Skeletal muscle tissue (tissue), 4 donors: ENCODE data around the gene EOLA1. TPM values are rescaled to one million over a fixed set of nuclear protein-coding genes. Genes with fewer than 3 reads are reported as not detected.
"Not testable (repeated sequence)": the region's sequence is repeated elsewhere in the genome, so short reads cannot be mapped to it uniquely, and the experiment has no call there.

Source experiments
- H3K27ac ChIP-seq: one replicate; pipeline ENCODE4 v1.7.0; 2013; ENCODE audit warnings: mild to moderate bottlenecking, low read depth, low read length, inconsistent platforms
- H3K27me3 ChIP-seq, 3 donors: one replicate each; pipeline ENCODE4 v1.7.0; 2013; ENCODE audit warnings: low read length in 3 of 3; ENCODE audit not compliant: control insufficient read depth in 3 of 3, insufficient read depth in 3 of 3
- H3K36me3 ChIP-seq, 3 donors: one replicate each; pipeline ENCODE4 v1.7.0; 2013; ENCODE audit warnings: low read length in 3 of 3; ENCODE audit not compliant: control insufficient read depth in 3 of 3, insufficient read depth in 3 of 3
- H3K4me1 ChIP-seq, 3 donors: one replicate each; pipeline ENCODE4 v1.7.0; 2013; ENCODE audit warnings: low read length in 3 of 3, mild to moderate bottlenecking in 3 of 3; ENCODE audit not compliant: control insufficient read depth in 3 of 3, insufficient read depth in 3 of 3
- H3K4me3 ChIP-seq, 3 donors: one replicate each; pipeline ENCODE4 v1.7.0; 2013; ENCODE audit warnings: low read length in 3 of 3
- H3K9ac ChIP-seq, 3 donors: one replicate each; pipeline ENCODE4 v1.7.0; 2013; ENCODE audit warnings: low read length in 3 of 3, mild to moderate bottlenecking in 3 of 3, moderate library complexity in 2 of 3, low read depth in 1 of 3
- H3K9me3 ChIP-seq, 3 donors: one replicate each; pipeline ENCODE4 v1.7.0; 2013; ENCODE audit warnings: low read length in 3 of 3; ENCODE audit not compliant: control insufficient read depth in 3 of 3
- total RNA-seq: library from RNA; depleted of rRNA; stranded (reverse); fragments of >200 nt; gene quantifications from one replicate; pipeline ENCODE4 v1.2.3, GENCODE V29; 2014
- donor health status: Osteomylitis.

Gene EOLA1
- total RNA-seq, 1 donor from 2014 or later: 8.4 TPM

- not testable (repeated sequence) for H3K4me3 ChIP-seq, H3K27ac ChIP-seq, H3K36me3 ChIP-seq, H3K9me3 ChIP-seq, H3K9ac ChIP-seq, H3K27me3 ChIP-seq
- H3K4me1 ChIP-seq: peaks cover 3 to 16% (median 4%) of the 10 kb centered on the region in 3 donors
These were observed 15.4 kb upstream of the EOLA1 start for GRCh38 chrX:149525389-149525788.

GRCh38 chrX:149525903-149526302, 14.9 kb upstream of the EOLA1 start:
- H3K27me3 ChIP-seq, H3K9ac ChIP-seq, H3K9me3 ChIP-seq, H3K4me3 ChIP-seq, H3K36me3 ChIP-seq: not testable (repeated sequence)
- H3K4me1 ChIP-seq: peaks cover 3 to 16% (median 4%) of the 10 kb centered on the region in 3 donors
- peak overlapping the region; percentile 71 for H3K27ac ChIP-seq

GRCh38 chrX:149526318-149527033, 14.3 kb upstream of the EOLA1 start:
- H3K27ac ChIP-seq: peak overlapping the region; percentile 71
- H3K4me1 ChIP-seq: peaks cover 3 to 16% (median 4%) of the 10 kb centered on the region in 3 donors
- not testable (repeated sequence) for H3K27me3 ChIP-seq, H3K9me3 ChIP-seq, H3K36me3 ChIP-seq, H3K4me3 ChIP-seq
- peak overlapping the region in 1 of 3 donors; percentile 16 for H3K9ac ChIP-seq

- H3K36me3 ChIP-seq: peaks cover 0 to 8% (median 2%) of the 10 kb centered on the region in 3 donors
- no peaks in the 10 kb centered on the region for H3K9me3 ChIP-seq
- no peak overlapping the region for H3K9ac ChIP-seq
- H3K27me3 ChIP-seq: no peaks in the 10 kb centered on the region
- no peak overlapping the region for H3K4me3 ChIP-seq
- peaks cover 2 to 9% (median 3%) of the 10 kb centered on the region in 3 donors for H3K4me1 ChIP-seq
- H3K27ac ChIP-seq: no peak overlapping the region
These were observed 13.1 kb upstream of the EOLA1 start for GRCh38 chrX:149527705-149528104.

- no peaks in the 10 kb centered on the region for H3K9me3 ChIP-seq
- no peak overlapping the region for H3K9ac ChIP-seq
- H3K4me1 ChIP-seq: peaks cover 2 to 6% (median 3%) of the 10 kb centered on the region in 3 donors
- H3K27ac ChIP-seq: no peak overlapping the region
- H3K36me3 ChIP-seq: peaks cover 0 to 8% (median 2%) of the 10 kb centered on the region in 3 donors
- H3K4me3 ChIP-seq: no peak overlapping the region
- no peaks in the 10 kb centered on the region for H3K27me3 ChIP-seq
These were observed 12.4 kb upstream of the EOLA1 start for GRCh38 chrX:149528381-149528780.

GRCh38 chrX:149531599-149531998, 9.2 kb upstream of the EOLA1 start:
- H3K4me3 ChIP-seq: no peak overlapping the region
- no peaks in the 10 kb centered on the region for H3K4me1 ChIP-seq
- H3K36me3 ChIP-seq: peaks cover 3 to 14% (median 4%) of the 10 kb centered on the region in 3 donors
- no peaks in the 10 kb centered on the region for H3K27me3 ChIP-seq
- H3K9me3 ChIP-seq: no peaks in the 10 kb centered on the region
- H3K9ac ChIP-seq: no peak overlapping the region
- no peak overlapping the region for H3K27ac ChIP-seq

GRCh38 chrX:149532868-149533267, 7.9 kb upstream of the EOLA1 start:
- not testable (repeated sequence) for H3K4me3 ChIP-seq, H3K9me3 ChIP-seq, H3K4me1 ChIP-seq, H3K9ac ChIP-seq, H3K27me3 ChIP-seq, H3K27ac ChIP-seq
- peaks cover 3 to 14% (median 4%) of the 10 kb centered on the region in 3 donors for H3K36me3 ChIP-seq

- H3K27me3 ChIP-seq, H3K27ac ChIP-seq, H3K4me3 ChIP-seq, H3K4me1 ChIP-seq, H3K9me3 ChIP-seq, H3K9ac ChIP-seq: not testable (repeated sequence)
- H3K36me3 ChIP-seq: peaks cover 3 to 14% (median 4%) of the 10 kb centered on the region in 3 donors
These were observed 6.8 kb upstream of the EOLA1 start for GRCh38 chrX:149533999-149534398.

GRCh38 chrX:149534926-149535602, 5.7 kb upstream of the EOLA1 start:
- not testable (repeated sequence) for H3K4me3 ChIP-seq, H3K9me3 ChIP-seq, H3K27me3 ChIP-seq, H3K4me1 ChIP-seq, H3K9ac ChIP-seq, H3K27ac ChIP-seq
- H3K36me3 ChIP-seq: peaks cover 3 to 12% (median 4%) of the 10 kb centered on the region in 3 donors

GRCh38 chrX:149537474-149537873, 3.3 kb upstream of the EOLA1 start:
- not testable (repeated sequence) for H3K9me3 ChIP-seq, H3K36me3 ChIP-seq, H3K4me3 ChIP-seq, H3K9ac ChIP-seq, H3K27me3 ChIP-seq, H3K27ac ChIP-seq
- H3K4me1 ChIP-seq: peaks cover 5 to 17% (median 8%) of the 10 kb centered on the region in 3 donors
